Sigmoid colon (tissue), 7 donors: ENCODE data around the gene TMEFF2. TPM values are rescaled to one million over a fixed set of nuclear protein-coding genes. Genes with fewer than 3 reads are reported as not detected.
"Not testable (repeated sequence)": the region's sequence is repeated elsewhere in the genome, so short reads cannot be mapped to it uniquely, and the experiment has no call there.

Source experiments
- DNase-seq: peaks from one replicate; pipeline ENCODE4 v3.0.0-alpha.2; 2019
- H3K27ac ChIP-seq, 4 donors: fragments of 200-600 bp; sonication (generic); one replicate each; pipeline ENCODE4 v1.5.1; 2016 to 2019; ENCODE audit warnings: mild to moderate bottlenecking in 1 of 4
- H3K27me3 ChIP-seq, 3 donors: fragments of 200-600 bp; sonication (generic); one replicate each; pipeline ENCODE4 v1.5.1; 2019; ENCODE audit warnings: mild to moderate bottlenecking in 1 of 3
- H3K36me3 ChIP-seq, 4 donors: fragments of 200-600 bp; sonication (generic); one replicate each; pipeline ENCODE4 v1.5.1; 2016 to 2019
- H3K4me1 ChIP-seq, 4 donors: fragments of 200-600 bp; sonication (generic); one replicate each; pipeline ENCODE4 v1.5.1; 2017 to 2019
- H3K4me3 ChIP-seq, 4 donors: fragments of 200-600 bp; sonication (generic); one replicate each; pipeline ENCODE4 v1.5.1; 2017 to 2019; ENCODE audit warnings: mild to moderate bottlenecking in 2 of 4, moderate library complexity in 1 of 4
- H3K9me3 ChIP-seq, 4 donors: fragments of 200-600 bp in 3 of 4; sonication (generic) in 3 of 4; one replicate each; pipeline versions ENCODE4 v1.5.1 to v1.6.1; 2013 to 2019
- CTCF ChIP-seq, 4 experiments: fragments of 450-650 bp in 3 of 4; fragments of 200-600 bp in 1 of 4; IDR thresholded peaks; one replicate each; pipeline ENCODE4 v1.5.1; 2016 to 2019; ENCODE audit warnings: antibody characterized with exemption in 4 of 4, mild to moderate bottlenecking in 3 of 4, moderate library complexity in 2 of 4
- EP300 ChIP-seq, 4 donors: sonication (generic); formaldehyde crosslinking; IDR thresholded peaks; one replicate each; pipeline ENCODE4 v1.6.1; 2017; ENCODE audit warnings: antibody characterized with exemption in 4 of 4
- POLR2A ChIP-seq, 2 donors: fragments of 450-650 bp; IDR thresholded peaks; one replicate each; pipeline ENCODE4 v1.6.1; 2016; ENCODE audit warnings: antibody characterized with exemption in 2 of 2, mild to moderate bottlenecking in 2 of 2, moderate library complexity in 2 of 2
- POLR2AphosphoS5 ChIP-seq, 4 donors: sonication (generic); formaldehyde crosslinking; IDR thresholded peaks; one replicate each; pipeline ENCODE4 v1.6.1; 2017; ENCODE audit warnings: antibody characterized with exemption in 4 of 4
- WGBS, 2 donors: extraction: QIAGEN DNeasy Blood & Tissue Kit; methylation state at CpG; one replicate each; pipeline ENCODE4 v1.1.7; 2013; 5-methylcytosine and 5-hydroxymethylcytosine counted together
- intact Hi-C: fragments of 100-400 bp; cut with DNase I; formaldehyde crosslinking; loops from one replicate; pipeline ENCODE4 v1.15.1; 2023
- polyA plus RNA-seq, 3 donors: library from polyadenylated mRNA; stranded (reverse); fragments of 200-250 nt; gene quantifications; one replicate each; pipeline ENCODE4 v1.2.3, GENCODE V29; 2013
- total RNA-seq, 4 donors: library from RNA; depleted of rRNA; stranded (reverse); fragments of >200 nt; gene quantifications; one replicate each; pipeline ENCODE4 v1.1.0, GENCODE V29; 2016
- donor health status: healthy with polysubstance abuse.
- donor health status: Bipolar disorder and iron deficiency.
- donor health status: healthy.

The TMEFF2 gene
- total and polyA plus RNA-seq, 7 donors, result 0.16 to 1.4 (median 0.32) TPM; not detected in 1

GRCh38 chr2:192122946-192123345 lies 71.8 kb downstream of the TMEFF2 start:
- TF ChIP-seq POLR2A (IDR thresholded peaks at IDR 0.05) (no peak), CTCF (IDR thresholded peaks at IDR 0.05) (no peak), EP300 (IDR thresholded peaks at IDR 0.05) (no peak)
- Histone ChIP-seq H3K27me3 (no peaks in the 10 kb centered on the region), H3K4me1 (peaks cover 0 to 31% (median 19%) of the 10 kb centered on the region in 4 donors), H3K9me3 (no peaks in the 10 kb centered on the region), H3K4me3 (no peak overlapping the region), H3K36me3 (no peaks in the 10 kb centered on the region), H3K27ac (no peak overlapping the region)
- no peak for DNase-seq
- intact Hi-C loops, result no loop called here

DNA sequence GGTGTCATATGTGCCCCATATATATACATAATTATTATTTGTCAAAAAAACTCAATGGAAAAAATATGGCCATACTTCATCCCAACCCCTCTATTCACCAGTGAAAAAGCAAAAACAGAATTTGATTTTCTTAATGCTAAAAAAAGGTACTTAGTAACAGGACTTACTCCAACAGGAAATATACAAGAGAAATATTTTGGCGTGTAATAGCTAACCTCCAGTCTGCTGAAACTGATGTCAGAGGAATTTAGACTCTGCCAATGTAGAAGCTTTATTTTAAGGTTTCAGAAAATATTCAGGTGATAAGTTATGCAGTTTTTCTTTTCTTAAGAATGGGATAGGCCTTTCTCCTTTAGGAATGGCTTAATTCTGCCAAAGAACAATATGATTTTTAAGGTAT lies 72.6 kb downstream of the TMEFF2 start:
- Histone ChIP-seq H3K27ac (no peak overlapping the region), H3K4me1 (peaks cover 0 to 29% (median 17%) of the 10 kb centered on the region in 4 donors), H3K27me3 (no peaks in the 10 kb centered on the region), H3K4me3 (no peak overlapping the region), H3K36me3 (no peaks in the 10 kb centered on the region), H3K9me3 (no peaks in the 10 kb centered on the region)
- WGBS, 2 donors, result 57 to 72% methylated on average over 1 of the region's 1 CpG
- intact Hi-C loops, result no loop called here
- no peak for TF ChIP-seq CTCF (IDR thresholded peaks at IDR 0.05)
- no peak for TF ChIP-seq EP300 (IDR thresholded peaks at IDR 0.05)
- no peak for TF ChIP-seq POLR2A (IDR thresholded peaks at IDR 0.05)
- TF ChIP-seq POLR2AphosphoS5 (IDR thresholded peaks at IDR 0.05), result no peak
- DNase-seq, result no peak

- Histone ChIP-seq H3K4me3 (no peak overlapping the region), H3K27ac (no peak overlapping the region), H3K4me1 (peaks cover 0 to 18% (median 10%) of the 10 kb centered on the region in 4 donors), H3K9me3 (no peaks in the 10 kb centered on the region), H3K36me3 (no peaks in the 10 kb centered on the region), H3K27me3 (no peaks in the 10 kb centered on the region)
- no peak for DNase-seq
- no peak for TF ChIP-seq POLR2AphosphoS5 (IDR thresholded peaks at IDR 0.05)
- TF ChIP-seq CTCF (IDR thresholded peaks at IDR 0.05), result no peak
- 79 to 81% methylated on average over 1 of the region's 1 CpG for WGBS, 2 donors
- intact Hi-C loops, result no loop called here
These were observed 75.2 kb downstream of the TMEFF2 start for GRCh38 chr2:192119536-192119935.

- no peak overlapping the region for H3K27ac ChIP-seq
- intact Hi-C loops, result no loop called here
- DNase-seq, result no peak
- H3K36me3 ChIP-seq, result no peaks in the 10 kb centered on the region
- no peaks in the 10 kb centered on the region for H3K27me3 ChIP-seq
- WGBS, 2 donors, result 49 to 50% methylated on average over 2 of the region's 2 CpGs
- H3K4me3 ChIP-seq, result no peak overlapping the region
- H3K9me3 ChIP-seq, result no peaks in the 10 kb centered on the region
- no peak for TF ChIP-seq EP300 (IDR thresholded peaks at IDR 0.05)
- no peak for TF ChIP-seq CTCF (IDR thresholded peaks at IDR 0.05)
- TF ChIP-seq POLR2A (IDR thresholded peaks at IDR 0.05), result no peak
- no peak for TF ChIP-seq POLR2AphosphoS5 (IDR thresholded peaks at IDR 0.05)
- no peaks in the 10 kb centered on the region for H3K4me1 ChIP-seq
These were observed 77.0 kb downstream of the TMEFF2 start for GRCh38 chr2:192117705-192118104.

DNA sequence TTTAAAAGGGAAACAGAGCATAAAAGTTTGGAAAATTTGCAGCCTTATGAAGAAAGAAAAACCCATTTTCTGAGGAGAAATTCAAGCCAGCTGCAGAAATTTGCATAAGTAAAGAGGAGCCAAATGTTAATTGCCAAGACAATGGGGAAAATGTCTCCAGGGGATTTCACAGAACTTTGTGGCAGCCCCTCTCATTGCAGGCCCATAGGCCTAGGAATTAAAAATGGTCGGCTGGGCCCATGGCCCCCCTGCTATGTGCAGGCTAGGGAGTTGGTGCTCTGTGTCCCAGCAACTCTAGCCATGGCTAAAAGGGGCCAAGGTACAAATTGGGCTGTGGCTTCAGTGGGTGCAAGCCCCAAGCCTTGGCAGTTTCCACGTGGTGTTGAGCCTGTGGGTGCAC lies 83.2 kb downstream of the TMEFF2 start:
- H3K9me3 ChIP-seq, H3K4me3 ChIP-seq, H3K4me1 ChIP-seq, DNase-seq, H3K27me3 ChIP-seq, H3K36me3 ChIP-seq, intact Hi-C loops, H3K27ac ChIP-seq: not testable (repeated sequence)
- WGBS, 2 donors, result 55 to 76% methylated on average over 2 of the region's 2 CpGs
